CD4-positive, alpha-beta T cell treated with Interferon alpha-2 for 1 hour (primary cell): ENCODE measurements around the gene DSCAML1.

Experiments used
- DNase-seq, 2 donors: peaks; one replicate each; pipeline ENCODE4 v3.0.0-alpha.2; 2020 to 2022

The DSCAML1 gene

DNA sequence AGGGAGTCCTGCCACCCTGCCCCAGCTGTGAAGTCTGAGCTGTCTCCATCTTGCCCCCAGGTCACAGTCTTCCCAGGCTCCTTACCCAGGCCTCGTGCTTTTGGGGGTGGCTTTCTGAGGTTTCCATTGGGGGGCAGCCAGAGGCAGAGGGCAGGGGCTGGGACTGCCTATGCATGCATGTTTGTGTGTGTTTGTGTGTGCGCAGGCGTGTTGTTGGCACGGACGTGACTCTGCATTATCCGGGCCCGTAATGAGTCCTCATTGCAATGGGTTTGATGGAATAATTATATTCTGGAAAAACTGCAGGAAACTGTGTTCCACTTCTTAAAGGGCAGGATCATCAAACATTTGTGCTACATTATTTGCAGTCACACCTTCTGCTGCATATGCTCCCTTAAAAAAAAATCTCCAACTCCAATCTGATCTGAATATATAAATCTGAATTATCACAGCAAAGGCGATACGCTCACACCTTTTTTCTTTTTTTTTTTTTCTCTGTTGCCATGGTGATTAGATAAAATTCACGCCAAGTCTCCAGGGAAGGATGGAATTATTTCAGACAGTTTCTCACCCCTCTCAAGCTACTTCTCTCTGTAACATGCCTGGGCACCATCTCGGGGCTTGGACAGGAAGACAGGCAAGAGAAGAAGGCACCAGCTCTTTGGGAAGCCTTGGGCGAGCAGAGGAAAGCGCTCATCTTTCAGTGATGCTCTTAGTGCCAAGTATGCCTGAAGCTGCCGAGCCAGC, 45.9 kb downstream of the DSCAML1 start:
- no peak for DNase-seq

DNA sequence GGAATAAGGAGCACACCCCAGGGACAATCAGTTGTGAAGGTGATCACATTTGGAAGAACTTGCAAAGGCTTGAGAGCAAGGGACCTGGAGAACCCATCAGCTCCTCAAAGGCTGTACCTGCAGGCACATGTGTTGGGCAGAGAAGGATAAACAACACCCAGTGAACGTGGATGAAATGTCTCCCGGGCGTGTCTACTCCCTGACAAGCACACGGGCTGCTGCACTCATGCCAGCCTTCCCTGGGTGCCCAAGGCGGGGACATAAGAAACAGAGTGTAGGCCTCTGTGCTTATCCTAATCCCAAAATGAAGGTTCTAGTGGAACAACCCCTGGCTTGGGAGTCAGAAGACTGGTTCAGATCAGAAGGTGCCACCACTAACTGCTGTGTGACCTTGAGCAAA, 46.7 kb downstream of the DSCAML1 start:
- DNase-seq: no peak

DNA sequence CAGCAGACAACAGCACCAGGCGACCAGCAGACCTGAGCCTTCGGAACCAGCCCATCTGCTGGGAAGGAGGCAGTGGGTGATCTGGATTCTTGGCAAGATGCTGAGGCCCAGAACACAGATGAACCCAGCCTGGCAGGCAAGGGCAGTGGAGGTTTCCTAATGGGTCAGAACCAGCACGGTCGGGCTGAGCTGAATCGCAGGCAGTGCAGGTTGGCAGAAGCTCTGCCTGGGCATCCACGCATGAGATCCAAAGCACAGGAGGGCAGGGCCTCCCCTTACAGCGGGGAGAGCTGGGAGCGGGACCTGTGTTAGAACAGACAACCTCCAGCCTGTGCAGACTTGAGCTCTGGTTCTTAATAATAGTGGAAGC, 47.5 kb downstream of the DSCAML1 start:
- no peak for DNase-seq

DNA sequence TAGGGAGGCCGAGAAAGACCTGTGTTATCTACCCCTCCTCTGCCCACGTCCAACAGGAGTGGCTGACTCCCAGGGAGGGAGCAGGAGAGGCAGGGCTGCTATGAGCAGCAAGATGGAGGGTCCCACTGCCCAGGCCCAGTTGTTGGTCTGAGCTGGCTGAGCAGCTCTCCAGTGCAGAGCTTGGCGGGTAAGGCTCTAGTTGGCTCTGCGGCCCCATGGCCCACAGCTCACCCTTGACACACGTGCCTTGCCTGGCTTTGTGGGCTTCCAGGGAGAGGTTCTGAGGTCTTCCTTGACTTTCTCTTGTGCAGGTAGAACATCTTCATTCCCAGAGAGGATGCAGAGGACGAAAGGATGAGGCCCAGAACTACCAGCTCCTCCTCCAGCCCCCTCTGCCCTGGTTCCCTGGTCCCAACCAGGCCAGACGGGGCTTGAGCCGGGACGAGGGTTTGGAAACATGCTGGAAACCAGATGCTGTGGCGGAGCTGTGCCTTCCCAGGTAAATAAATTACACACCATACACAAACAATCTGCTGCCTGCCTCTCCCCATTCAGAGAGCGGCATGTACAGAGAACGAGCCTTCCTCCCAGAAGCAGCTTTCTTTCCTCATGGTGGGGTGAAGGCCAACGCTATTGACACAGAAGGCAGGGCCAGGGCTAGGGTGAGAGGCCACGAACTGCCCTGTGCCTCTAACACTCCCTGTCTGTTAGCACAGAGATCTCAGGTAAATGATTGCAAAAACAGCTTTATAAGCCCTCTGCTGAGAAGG, 48.1 kb downstream of the DSCAML1 start:
- DNase-seq: no peak

DNA sequence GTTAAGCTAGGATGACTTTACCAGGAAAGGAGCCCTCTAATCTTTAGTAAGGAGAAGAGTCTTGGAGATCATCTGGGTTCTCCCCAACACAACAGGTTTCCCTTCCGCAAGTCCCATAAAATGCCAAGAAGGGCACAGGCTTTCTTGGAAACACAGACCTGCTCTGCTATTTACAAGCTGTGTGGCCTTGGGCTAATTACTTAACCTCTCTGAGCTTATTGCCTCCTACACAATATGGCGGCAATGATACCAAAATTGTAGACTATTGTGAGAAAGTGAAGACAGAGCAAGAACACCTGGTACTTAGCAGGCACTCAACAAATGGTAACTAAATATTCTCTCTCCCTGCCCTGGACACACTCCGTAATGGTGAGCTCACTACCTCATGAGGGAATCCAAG, 49.1 kb downstream of the DSCAML1 start:
- DNase-seq: no peak

DNA sequence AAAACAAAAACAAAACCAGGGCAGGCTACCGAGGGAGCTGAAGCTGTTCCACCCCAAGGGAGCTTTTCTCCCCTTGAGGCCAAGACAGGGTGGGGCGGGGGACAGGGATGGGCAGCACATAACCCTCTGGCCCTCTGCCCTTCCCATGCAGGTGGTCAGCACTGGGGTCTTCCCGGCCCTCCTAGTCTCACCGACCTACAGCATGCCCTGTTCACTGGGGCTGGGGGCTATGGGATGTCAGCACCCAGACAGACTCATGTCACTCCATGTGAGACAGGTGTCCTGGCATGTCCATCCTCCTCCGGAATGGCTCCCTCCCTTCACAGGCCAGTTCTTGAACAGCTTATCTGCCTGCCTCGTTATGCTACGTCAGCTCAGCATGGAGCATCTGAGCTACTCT, 51.7 kb downstream of the DSCAML1 start:
- DNase-seq: no peak

DNA sequence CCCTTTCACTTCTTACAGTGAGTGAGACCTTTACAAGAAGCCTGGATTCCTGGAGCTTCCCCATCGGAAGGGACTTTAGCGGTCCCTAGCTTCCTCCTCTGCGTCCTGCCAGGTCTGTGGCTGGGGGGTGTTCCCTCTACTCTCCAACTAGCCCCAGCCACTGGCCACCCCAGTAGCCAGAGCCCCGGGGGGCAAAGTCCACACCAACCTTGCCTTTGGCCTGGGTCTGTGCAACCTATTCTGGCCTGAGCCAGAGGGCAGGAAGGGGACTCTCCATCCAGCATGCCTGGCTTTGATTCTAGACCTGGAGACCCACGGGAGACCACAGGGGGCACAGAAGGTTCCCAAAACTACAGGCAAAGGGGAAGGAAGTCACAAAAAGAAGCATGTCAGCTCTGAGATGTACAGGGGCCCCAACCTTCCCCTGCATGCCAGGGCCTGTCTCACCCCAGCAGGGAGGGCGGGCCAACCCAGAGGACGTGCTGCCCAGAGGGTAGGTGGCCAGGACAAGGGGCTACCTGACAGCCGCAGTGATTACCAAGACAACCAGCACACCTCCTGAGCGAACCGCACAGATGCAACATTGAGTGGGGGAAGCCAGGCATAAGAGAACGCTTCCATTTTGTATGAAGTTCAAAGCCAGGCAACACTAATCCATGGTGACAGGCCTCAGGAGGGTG, 52.4 kb downstream of the DSCAML1 start:
- DNase-seq: no peak

DNA sequence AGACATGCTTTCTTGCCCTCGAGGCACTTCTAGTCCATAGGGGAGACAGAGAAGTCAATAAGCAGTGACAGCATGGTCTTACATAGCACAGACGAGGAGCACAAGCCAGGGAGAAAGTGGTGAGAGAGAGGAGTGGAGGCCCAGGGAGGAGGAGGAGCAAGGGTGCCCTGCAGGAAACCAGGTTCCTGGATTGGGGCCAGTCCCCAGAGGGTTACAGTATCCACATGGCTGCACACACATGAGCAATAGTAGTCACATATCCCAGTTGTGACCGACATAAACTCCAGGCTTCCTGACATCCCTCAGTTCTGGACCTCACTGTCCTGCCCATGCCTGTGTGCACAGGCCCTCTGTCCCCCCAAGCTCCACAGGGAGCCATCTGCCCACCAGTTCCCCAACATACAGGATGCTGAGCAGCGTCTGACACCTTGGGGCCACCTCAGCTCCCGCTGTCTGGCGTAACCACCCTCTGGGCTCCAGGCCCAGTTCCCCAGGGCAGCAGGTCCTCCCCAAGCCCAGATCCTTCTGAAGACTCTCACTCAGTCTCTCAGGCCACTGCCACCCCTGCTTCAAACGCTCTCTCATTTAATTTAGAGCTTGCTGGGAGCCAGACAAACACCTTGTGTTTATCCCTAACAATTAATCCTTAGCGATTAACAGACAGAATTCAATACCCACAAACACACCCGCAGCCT, 53.7 kb downstream of the DSCAML1 start:
- no peak for DNase-seq

DNA sequence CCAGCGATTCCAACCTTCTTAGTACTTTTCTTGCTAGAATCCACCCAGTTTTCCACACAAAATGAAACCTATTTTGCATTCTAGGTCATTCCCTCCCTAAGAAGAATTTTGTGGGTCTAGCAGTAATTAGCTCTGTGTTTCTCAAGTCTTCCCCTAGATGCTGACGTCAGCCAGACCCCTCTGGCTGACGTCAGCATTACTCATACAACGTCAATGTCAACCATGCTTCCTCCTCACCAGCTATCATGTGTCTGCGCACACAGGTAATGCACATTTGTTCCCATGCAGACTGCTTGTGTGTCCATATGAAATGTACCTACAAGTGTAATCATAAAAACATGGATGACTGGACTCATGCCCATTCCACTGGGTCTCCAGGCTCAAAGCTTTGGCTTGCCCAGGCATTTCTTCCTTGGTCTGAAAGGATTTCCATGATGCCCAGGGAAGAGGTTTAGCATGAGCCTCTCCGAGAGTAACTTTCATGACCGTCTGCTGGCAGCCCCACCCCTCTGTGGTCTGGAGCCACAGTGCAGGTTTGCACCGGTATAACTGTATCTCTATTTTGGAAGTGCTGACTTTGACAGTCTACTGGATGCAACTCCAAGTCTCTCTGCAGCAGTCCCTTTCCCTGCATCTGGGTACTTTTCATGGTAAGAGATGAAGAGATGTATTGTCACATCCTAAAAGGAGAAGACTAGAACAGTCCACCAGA, 58.6 kb downstream of the DSCAML1 start:
- no peak for DNase-seq

DNA sequence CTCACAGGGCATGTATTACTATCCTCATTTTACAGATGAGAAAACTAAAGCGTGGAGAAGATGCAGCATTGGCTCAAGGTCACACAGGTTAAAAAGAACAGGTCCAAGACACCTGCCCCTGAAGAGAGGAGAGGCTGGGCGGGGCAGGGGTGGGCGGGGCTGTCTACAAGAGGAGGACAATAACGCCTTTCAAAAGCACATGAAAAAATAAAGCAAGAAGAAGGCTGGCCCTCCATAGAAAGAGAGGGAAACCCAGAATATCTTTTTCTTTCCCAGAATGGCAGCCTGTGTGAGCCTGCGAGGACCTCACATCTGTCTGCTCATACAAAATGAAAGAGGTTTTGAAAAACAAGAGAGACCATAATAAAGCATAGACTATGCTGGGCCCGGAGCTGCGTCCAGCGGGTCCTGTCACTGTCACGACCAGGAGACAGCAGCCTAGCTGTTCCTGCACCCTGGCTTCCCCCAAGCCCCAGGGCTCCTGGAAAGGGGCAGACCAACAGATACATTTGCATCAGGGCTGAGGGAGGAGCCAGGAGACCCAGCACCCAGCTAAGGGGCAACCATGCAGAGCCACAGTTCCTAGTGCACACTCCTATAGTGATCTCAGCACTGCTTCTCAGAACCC, 61.6 kb downstream of the DSCAML1 start:
- DNase-seq: no peak

DNA sequence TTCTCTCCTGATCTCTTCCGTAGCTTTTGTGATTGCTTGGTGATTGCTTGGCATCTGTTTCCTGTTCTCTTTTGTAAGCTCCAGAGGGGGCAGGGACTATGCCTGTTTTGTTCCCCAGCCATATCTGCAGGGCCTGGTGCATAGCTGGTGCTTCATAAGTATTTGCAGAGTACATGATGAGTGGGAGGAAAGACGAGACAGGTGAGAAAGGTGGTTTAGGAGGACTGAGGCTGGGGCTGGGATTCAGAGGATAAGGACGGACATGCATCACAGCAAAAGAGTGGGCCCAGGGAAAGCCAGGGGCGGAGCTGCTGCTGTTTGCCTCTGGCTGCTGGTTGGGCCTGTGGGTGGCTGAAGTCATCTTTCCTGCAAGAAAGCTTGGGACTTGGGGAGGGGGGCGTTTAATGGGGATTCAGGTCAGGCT, 62.4 kb downstream of the DSCAML1 start:
- no peak for DNase-seq

DNA sequence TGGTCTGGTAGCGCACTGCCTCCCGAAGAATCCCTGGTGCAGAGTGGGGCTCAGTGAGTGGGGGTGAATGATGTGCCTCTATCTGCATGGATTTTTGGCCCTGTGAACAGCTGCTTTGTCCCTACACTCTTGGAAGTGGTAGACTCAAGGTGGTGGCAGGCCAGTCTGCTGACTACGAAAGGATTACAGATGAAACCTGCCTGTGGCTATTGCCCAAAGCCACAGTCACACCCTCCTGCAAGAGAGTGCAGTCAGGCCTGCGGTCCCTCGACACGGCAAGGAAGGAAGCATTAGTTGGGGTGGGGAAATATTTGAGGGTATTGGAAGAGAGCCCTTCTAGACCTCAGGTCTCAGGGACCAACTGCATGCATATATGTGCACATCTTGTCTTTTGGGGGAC, 63.7 kb downstream of the DSCAML1 start:
- DNase-seq: no peak

DNA sequence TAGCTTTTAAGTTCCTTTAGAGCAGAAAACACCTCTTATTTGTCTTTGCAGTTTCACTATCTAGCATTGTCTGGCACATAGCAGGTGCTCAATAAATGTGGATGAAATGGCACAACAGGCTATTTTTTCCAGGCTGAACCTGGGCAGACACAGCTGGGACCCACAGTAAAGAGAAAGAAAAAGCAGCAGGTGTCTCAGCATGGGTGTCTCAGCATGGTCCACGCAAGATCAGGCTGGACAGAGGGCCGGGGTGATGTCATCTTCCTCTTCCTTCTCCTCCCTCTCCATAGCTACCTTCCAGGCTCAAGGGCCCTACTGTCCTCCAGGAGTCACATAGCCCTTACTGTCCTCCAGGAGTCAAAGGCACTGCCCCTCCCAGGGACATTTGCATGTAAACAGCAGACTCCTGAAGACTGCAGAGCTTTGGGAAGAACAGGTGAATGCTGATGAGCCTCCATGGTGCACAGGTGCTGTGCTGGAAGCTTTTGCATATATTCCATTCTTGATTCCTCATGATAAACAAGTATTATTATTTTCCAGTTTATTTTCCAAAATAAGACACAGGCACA, 65.2 kb downstream of the DSCAML1 start:
- DNase-seq: no peak

DNA sequence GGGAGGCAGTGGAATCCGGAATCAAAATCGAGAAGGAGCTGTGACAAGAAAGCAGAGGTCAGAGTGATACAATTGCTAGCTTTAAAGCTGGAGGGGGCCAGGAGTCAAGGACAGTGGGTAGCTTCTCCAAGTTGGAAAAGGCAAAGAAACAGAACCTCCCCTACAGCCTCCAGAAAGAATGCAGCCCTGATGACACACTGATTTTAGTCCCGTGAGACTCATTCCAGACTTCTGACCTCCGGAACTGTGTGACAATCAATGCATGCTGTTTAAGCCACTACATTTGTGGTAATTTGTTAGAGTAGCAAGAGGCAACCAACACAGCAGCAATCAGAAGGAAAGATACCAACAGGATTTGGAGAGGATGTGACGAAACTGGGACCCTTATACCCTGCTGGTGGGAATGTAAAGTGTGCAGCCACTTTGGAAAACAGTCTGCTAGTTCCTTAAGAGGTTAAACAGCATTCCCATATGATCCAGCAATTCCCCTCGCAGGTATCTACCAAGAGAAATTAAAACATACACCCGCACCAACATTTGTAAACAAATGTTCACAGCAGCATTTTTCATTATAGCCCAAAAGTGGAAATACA, 66.7 kb downstream of the DSCAML1 start:
- DNase-seq: no peak

DNA sequence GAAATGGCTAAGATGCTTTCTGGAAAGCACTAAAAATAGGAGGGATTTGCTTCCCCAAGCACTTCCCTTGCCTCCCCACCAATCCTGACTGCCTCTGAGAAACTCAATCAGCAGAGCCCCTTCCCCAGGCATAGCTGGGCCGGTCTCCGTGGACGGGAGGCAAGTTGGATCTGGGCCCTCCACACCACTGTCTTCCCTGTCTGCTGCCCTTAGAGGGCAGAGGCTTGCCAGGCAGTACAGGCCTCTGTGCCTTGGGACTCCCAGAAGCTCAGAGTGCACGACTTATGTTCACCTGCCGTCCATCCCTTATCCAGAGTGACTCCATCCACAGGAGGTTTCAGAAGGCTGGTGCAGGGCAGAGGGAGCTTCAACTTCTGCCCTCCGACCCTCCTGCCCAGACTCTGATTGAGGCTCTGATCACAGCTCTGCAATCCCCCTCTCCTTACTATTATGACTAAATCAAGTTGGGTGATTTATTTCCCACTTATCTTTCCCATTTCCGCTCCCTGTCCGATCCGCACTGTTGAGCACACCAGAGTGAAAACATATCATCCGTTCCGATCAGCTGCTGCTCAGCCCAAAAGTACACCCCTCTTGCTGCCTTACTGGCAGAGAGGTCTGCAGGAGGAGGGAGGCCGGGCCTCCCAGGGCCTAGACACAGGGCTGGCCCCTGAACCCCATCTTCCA, 71.8 kb downstream of the DSCAML1 start:
- no peak for DNase-seq

DNA sequence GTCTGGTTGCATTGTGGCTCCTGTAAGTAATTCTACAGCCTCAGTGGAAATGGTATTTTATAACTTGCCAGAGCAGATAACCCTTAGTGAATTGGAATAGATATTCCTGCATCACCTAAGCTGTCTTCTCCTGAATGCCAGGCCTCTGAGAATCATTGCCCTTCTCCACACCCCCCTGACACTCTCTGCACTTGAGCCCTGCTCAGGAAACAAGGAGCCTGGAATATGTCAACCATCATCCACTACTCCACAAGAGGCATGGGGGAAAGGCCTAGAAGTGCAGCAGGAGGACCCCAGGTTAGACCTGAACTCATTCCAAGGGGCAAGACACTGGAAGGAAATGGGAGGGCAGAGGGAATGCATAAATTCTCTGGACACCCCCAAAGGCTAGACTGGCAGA, 72.4 kb downstream of the DSCAML1 start:
- DNase-seq: no peak

DNA sequence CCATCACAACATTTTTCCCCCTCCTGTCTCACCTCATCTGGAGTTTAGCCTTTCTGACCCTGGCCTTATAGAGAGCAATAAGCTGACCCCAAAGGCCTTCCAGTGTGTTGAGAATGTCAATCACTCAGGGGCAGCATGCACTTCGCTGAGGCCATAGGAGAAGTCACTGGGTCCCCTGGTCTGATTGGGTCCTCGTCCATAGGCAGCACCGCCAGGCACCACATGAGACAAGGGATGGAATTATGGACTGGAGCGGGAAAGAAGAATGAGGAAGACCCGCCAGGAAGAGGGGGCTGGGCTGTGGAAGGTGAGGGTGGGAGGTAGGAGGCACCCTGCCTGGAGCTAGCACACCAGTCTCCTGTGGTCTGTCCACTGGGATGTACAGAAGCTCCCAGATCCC, 72.9 kb downstream of the DSCAML1 start:
- DNase-seq: no peak

DNA sequence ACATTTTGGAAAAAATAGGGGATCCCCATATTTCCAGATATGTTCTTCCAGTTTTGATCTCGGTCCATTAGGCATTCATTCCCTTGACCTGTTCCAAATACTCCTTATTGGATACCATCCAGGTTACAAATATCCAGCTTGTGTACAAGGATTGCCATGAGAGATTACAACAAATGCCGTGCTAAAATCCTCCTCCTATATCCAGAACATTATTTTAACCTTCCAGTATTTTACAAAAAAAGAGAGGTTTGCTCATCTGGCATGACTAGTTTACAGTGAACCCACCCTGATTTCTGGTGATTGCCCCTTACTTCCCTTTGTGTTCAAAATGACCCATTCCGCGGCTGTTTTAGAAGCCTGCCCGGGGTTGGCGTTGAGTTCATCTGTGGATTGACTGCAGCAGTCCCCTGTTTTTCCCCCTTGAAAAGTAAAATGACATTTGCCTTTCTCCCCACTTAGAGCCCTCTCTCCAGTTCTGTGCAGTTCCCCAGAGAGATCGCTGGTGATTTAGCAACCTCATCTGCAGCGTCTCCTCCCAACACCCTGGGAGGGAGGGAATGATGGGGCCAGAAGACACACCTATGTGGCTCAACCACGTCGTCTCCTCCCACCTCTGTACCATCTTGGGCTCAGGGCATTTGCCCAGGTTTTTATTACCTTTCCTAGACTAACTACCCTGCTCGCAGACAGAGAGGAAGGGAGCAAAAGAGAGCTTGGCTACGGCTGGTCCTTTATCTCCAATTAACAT, 73.6 kb downstream of the DSCAML1 start:
- DNase-seq: no peak

DNA sequence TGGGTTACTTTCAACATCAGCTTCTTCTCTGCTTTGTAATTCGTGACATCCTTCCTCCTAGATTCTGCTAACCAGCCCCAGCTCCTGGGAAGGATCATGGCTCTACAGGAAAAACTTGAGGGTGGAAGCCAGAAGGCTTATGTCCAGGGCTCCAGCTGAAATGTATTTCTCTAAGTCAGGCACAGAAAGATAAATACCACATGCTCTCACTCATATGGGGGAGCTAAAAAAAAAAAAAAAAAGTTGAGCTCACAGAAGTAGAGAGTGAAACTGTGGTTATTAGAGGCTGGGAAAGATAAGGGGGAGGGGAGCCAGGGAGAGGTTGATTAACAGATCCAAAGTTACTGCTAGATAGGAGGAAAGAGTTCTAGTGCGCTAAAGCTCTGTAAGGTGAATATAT, 74.9 kb downstream of the DSCAML1 start:
- DNase-seq: no peak

DNA sequence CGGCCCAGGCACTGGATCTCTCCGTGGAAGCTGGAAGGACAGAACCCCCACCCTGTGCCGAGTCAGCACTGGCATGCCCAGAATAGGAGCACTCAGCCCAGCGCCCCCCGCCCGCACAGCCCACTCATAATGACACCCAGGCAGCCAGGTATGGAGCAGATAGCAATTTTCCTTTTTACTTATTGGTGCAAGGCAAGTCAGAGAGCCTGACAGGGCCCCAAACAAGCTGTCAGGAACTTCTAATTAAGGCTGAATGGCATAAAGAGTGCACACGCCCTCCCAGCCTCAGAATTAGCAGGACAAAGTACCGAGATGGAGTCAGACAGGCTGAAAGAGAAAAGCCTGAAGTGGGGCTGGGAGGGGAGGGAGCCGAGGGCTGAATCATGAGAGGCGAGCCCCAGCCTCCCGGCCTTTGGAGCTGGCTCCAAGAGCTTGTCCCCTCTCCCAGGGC, 76.9 kb downstream of the DSCAML1 start:
- no peak for DNase-seq
